Sigmoid colon (tissue), 7 donors: ENCODE measurements around the gene DACT2. TPM values are rescaled to one million over a fixed set of nuclear protein-coding genes. Genes with fewer than 3 reads are reported as not detected.

ENCODE experiments used
- DNase-seq: peaks from one replicate; pipeline ENCODE4 v3.0.0-alpha.2; 2019
- H3K27ac ChIP-seq, 4 donors: fragments of 200-600 bp; sonication (generic); one replicate each; pipeline ENCODE4 v1.5.1; 2016 to 2019; ENCODE audit warnings: mild to moderate bottlenecking in 1 of 4
- H3K27me3 ChIP-seq, 3 donors: fragments of 200-600 bp; sonication (generic); one replicate each; pipeline ENCODE4 v1.5.1; 2019; ENCODE audit warnings: mild to moderate bottlenecking in 1 of 3
- H3K36me3 ChIP-seq, 4 donors: fragments of 200-600 bp; sonication (generic); one replicate each; pipeline ENCODE4 v1.5.1; 2016 to 2019
- H3K4me1 ChIP-seq, 4 donors: fragments of 200-600 bp; sonication (generic); one replicate each; pipeline ENCODE4 v1.5.1; 2017 to 2019
- H3K4me3 ChIP-seq, 4 donors: fragments of 200-600 bp; sonication (generic); one replicate each; pipeline ENCODE4 v1.5.1; 2017 to 2019; ENCODE audit warnings: mild to moderate bottlenecking in 2 of 4, moderate library complexity in 1 of 4
- H3K9me3 ChIP-seq, 4 donors: fragments of 200-600 bp in 3 of 4; sonication (generic) in 3 of 4; one replicate each; pipeline versions ENCODE4 v1.5.1 to v1.6.1; 2013 to 2019
- EP300 ChIP-seq, 4 donors: sonication (generic); formaldehyde crosslinking; IDR thresholded peaks; one replicate each; pipeline ENCODE4 v1.6.1; 2017; ENCODE audit warnings: antibody characterized with exemption in 4 of 4
- POLR2A ChIP-seq, 2 donors: fragments of 450-650 bp; IDR thresholded peaks; one replicate each; pipeline ENCODE4 v1.6.1; 2016; ENCODE audit warnings: antibody characterized with exemption in 2 of 2, mild to moderate bottlenecking in 2 of 2, moderate library complexity in 2 of 2
- POLR2AphosphoS5 ChIP-seq, 4 donors: sonication (generic); formaldehyde crosslinking; IDR thresholded peaks; one replicate each; pipeline ENCODE4 v1.6.1; 2017; ENCODE audit warnings: antibody characterized with exemption in 4 of 4
- WGBS, 2 donors: extraction: QIAGEN DNeasy Blood & Tissue Kit; methylation state at CpG; one replicate each; pipeline ENCODE4 v1.1.7; 2013; 5-methylcytosine and 5-hydroxymethylcytosine counted together
- intact Hi-C: fragments of 100-400 bp; cut with DNase I; formaldehyde crosslinking; loops from one replicate; pipeline ENCODE4 v1.15.1; 2023
- polyA plus RNA-seq, 3 donors: library from polyadenylated mRNA; stranded (reverse); fragments of 200-250 nt; gene quantifications; one replicate each; pipeline ENCODE4 v1.2.3, GENCODE V29; 2013
- total RNA-seq, 4 donors: library from RNA; depleted of rRNA; stranded (reverse); fragments of >200 nt; gene quantifications; one replicate each; pipeline ENCODE4 v1.1.0, GENCODE V29; 2016
- TF ChIP-seq, protein P1 (sequence below), 4 experiments: fragments of 450-650 bp in 3 of 4; fragments of 200-600 bp in 1 of 4; IDR thresholded peaks; one replicate each; pipeline ENCODE4 v1.5.1; 2016 to 2019; ENCODE audit warnings: antibody characterized with exemption in 4 of 4, mild to moderate bottlenecking in 3 of 4, moderate library complexity in 2 of 4
- donor health status: healthy with polysubstance abuse.
- donor health status: Bipolar disorder and iron deficiency.
- donor health status: healthy.

DACT2 gene
- total and polyA plus RNA-seq, 7 donors: 0.16 to 1.1 (median 0.60) TPM

GRCh38 chr6:168307015-168307694 lies 12.4 kb downstream of the DACT2 start:
- Histone ChIP-seq H3K27me3 (no peaks in the 10 kb centered on the region), H3K4me3 (no peak overlapping the region), H3K9me3 (no peaks in the 10 kb centered on the region), H3K36me3 (no peaks in the 10 kb centered on the region), H3K27ac (no peak overlapping the region), H3K4me1 (no peaks in the 10 kb centered on the region)
- 93 to 94% methylated on average over 30 of the region's 30 CpGs for WGBS, 2 donors
- no peak for DNase-seq
- TF ChIP-seq, protein P1, sequence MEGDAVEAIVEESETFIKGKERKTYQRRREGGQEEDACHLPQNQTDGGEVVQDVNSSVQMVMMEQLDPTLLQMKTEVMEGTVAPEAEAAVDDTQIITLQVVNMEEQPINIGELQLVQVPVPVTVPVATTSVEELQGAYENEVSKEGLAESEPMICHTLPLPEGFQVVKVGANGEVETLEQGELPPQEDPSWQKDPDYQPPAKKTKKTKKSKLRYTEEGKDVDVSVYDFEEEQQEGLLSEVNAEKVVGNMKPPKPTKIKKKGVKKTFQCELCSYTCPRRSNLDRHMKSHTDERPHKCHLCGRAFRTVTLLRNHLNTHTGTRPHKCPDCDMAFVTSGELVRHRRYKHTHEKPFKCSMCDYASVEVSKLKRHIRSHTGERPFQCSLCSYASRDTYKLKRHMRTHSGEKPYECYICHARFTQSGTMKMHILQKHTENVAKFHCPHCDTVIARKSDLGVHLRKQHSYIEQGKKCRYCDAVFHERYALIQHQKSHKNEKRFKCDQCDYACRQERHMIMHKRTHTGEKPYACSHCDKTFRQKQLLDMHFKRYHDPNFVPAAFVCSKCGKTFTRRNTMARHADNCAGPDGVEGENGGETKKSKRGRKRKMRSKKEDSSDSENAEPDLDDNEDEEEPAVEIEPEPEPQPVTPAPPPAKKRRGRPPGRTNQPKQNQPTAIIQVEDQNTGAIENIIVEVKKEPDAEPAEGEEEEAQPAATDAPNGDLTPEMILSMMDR (IDR thresholded peaks at IDR 0.05): no peak
- intact Hi-C loops: no loop called here

DNA sequence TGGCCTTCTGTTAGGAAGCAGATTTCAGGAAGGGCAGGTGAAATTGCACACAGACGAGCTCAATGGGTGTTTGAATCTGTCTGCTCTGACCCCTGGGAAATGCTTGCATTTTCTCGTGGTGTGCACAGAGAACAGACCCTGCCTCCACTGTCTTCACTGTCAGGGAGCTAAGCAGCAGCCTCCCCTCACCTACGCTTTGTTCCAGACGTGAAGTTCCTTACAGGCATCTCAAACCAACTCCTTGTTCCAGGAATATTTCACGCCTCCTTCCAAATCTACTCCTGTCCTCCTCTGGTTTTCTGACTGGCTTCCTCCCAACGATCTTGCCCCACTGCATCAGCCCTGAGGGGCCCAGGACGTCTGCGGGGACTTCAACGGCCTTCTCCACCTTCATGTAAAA lies 13.7 kb downstream of the DACT2 start:
- no peak overlapping the region for H3K27ac ChIP-seq
- H3K9me3 ChIP-seq: no peaks in the 10 kb centered on the region
- no peaks in the 10 kb centered on the region for H3K36me3 ChIP-seq
- TF ChIP-seq, protein P1 (IDR thresholded peaks at IDR 0.05): no peak
- TF ChIP-seq POLR2A (IDR thresholded peaks at IDR 0.05) (no peak), POLR2AphosphoS5 (IDR thresholded peaks at IDR 0.05) (no peak), EP300 (IDR thresholded peaks at IDR 0.05) (no peak)
- H3K4me1 ChIP-seq: no peaks in the 10 kb centered on the region
- no peaks in the 10 kb centered on the region for H3K27me3 ChIP-seq
- intact Hi-C loops: no loop called here
- no peak for DNase-seq
- H3K4me3 ChIP-seq: no peak overlapping the region
- 78 to 84% methylated on average over 9 of the region's 9 CpGs for WGBS, 2 donors

- Histone ChIP-seq H3K27me3 (no peaks in the 10 kb centered on the region), H3K4me1 (no peaks in the 10 kb centered on the region), H3K27ac (no peak overlapping the region), H3K9me3 (no peaks in the 10 kb centered on the region), H3K4me3 (no peak overlapping the region), H3K36me3 (no peaks in the 10 kb centered on the region)
- TF ChIP-seq POLR2A (IDR thresholded peaks at IDR 0.05) (no peak), EP300 (IDR thresholded peaks at IDR 0.05) (no peak), POLR2AphosphoS5 (IDR thresholded peaks at IDR 0.05) (no peak)
- TF ChIP-seq, protein P1 (IDR thresholded peaks at IDR 0.05): no peak
- WGBS, 2 donors: 86 to 88% methylated on average over 20 of the region's 20 CpGs
- no peak for DNase-seq
- intact Hi-C loops: no loop called here
Measured at GRCh38 chr6:168305096-168305749, 14.4 kb downstream of the DACT2 start.

DNA sequence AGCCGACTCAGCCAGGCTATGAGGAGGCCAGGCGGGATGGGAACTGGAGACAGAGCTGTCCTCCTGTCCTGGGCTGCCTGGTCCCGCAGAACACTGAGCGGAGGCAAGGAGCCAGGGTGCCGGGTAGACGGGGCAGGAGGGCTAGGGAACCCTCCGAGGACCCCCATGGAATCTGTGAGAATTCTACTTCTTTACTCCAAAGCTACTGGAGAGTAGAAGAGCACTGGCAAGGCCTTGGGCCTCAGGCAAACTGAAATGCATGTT lies 14.9 kb downstream of the DACT2 start:
- intact Hi-C loops: no loop called here
- TF ChIP-seq POLR2A (IDR thresholded peaks at IDR 0.05): no peak
- no peak for TF ChIP-seq EP300 (IDR thresholded peaks at IDR 0.05)
- TF ChIP-seq, protein P1 (IDR thresholded peaks at IDR 0.05): no peak
- no peak for TF ChIP-seq POLR2AphosphoS5 (IDR thresholded peaks at IDR 0.05)
- no peak for DNase-seq
- H3K4me3 ChIP-seq: no peak overlapping the region
- H3K4me1 ChIP-seq: no peaks in the 10 kb centered on the region
- no peaks in the 10 kb centered on the region for H3K36me3 ChIP-seq
- WGBS, 2 donors: 93 to 94% methylated on average over 7 of the region's 7 CpGs
- no peak overlapping the region for H3K27ac ChIP-seq
- H3K27me3 ChIP-seq: no peaks in the 10 kb centered on the region
- no peaks in the 10 kb centered on the region for H3K9me3 ChIP-seq
